NCI-H2081 treated with DMSO at 0.1 percent for 48 hours (cell line): ENCODE results near the gene BZW2.
"Not testable (repeated sequence)": the region's sequence is repeated elsewhere in the genome, so short reads cannot be mapped to it uniquely, and the experiment has no call there.

ENCODE experiments used
- DNase-seq: peaks from one replicate; lab custom pipeline; 2025; lab: John Stamatoyannopoulos, UW

The BZW2 gene

GRCh38 chr7:16670731-16671344 lies 24.9 kb downstream of the BZW2 start:
- DNase-seq = no peak

- no peak for DNase-seq
These were observed 25.8 kb downstream of the BZW2 start for GRCh38 chr7:16671811-16672210.

GRCh38 chr7:16675277-16675676 lies 29.3 kb downstream of the BZW2 start:
- DNase-seq = no peak

GRCh38 chr7:16677978-16678494 lies 32.1 kb downstream of the BZW2 start:
- no peak for DNase-seq

GRCh38 chr7:16678645-16679566 lies 32.9 kb downstream of the BZW2 start:
- DNase-seq = not testable (repeated sequence)

GRCh38 chr7:16684935-16685334 lies 39.0 kb downstream of the BZW2 start:
- DNase-seq = no peak

GRCh38 chr7:16685535-16685934 lies 39.6 kb downstream of the BZW2 start:
- DNase-seq = no peak

GRCh38 chr7:16688249-16688648 lies 42.3 kb downstream of the BZW2 start:
- no peak for DNase-seq

- no peak for DNase-seq
These were observed 45.3 kb downstream of the BZW2 start for GRCh38 chr7:16691241-16691640.

GRCh38 chr7:16693601-16694318 lies 47.8 kb downstream of the BZW2 start:
- DNase-seq = no peak

- DNase-seq = no peak
These were observed 48.8 kb downstream of the BZW2 start for GRCh38 chr7:16694806-16695205.

GRCh38 chr7:16695621-16696237 lies 49.7 kb downstream of the BZW2 start:
- DNase-seq = no peak

GRCh38 chr7:16697507-16698199 lies 51.7 kb downstream of the BZW2 start:
- no peak for DNase-seq

GRCh38 chr7:16698200-16698905 lies 52.4 kb downstream of the BZW2 start:
- DNase-seq = peak; percentile 20

GRCh38 chr7:16702441-16702840 lies 56.5 kb downstream of the BZW2 start:
- no peak for DNase-seq

- DNase-seq = no peak
These were observed 62.5 kb downstream of the BZW2 start for GRCh38 chr7:16708511-16708910.

- no peak for DNase-seq
These were observed 63.0 kb downstream of the BZW2 start for GRCh38 chr7:16708980-16709379.

GRCh38 chr7:16710651-16711050 lies 64.7 kb downstream of the BZW2 start:
- DNase-seq = no peak

- no peak for DNase-seq
These were observed 65.7 kb downstream of the BZW2 start for GRCh38 chr7:16711730-16712129.

GRCh38 chr7:16712916-16713315 lies 66.9 kb downstream of the BZW2 start:
- DNase-seq = no peak

GRCh38 chr7:16715928-16716327 lies 69.9 kb downstream of the BZW2 start:
- DNase-seq = no peak
